Uterus (tissue), 4 donors: Measurements from ENCODE around the gene UVSSA. TPM values are rescaled to one million over a fixed set of nuclear protein-coding genes. Genes with fewer than 3 reads are reported as not detected.
"Not testable (repeated sequence)": the region's sequence is repeated elsewhere in the genome, so short reads cannot be mapped to it uniquely, and the experiment has no call there.

Experiments
- DNase-seq, 2 donors: peaks; one replicate each; pipeline ENCODE4 v3.0.0-alpha.2; 2019 to 2020
- H3K27ac ChIP-seq, 2 donors: fragments of 200-600 bp; sonication (generic); 1 replicate in 1 of 2; 2 replicates in 1 of 2; pipeline ENCODE4 v1.5.1; 2016 to 2018
- H3K27me3 ChIP-seq, 2 donors: fragments of 200-600 bp; sonication (generic); one replicate each; pipeline ENCODE4 v1.5.1; 2018 to 2019; ENCODE audit warnings: control low read depth in 1 of 2
- H3K36me3 ChIP-seq, 2 donors: fragments of 200-600 bp; sonication (generic); one replicate each; pipeline ENCODE4 v1.5.1; 2019; ENCODE audit warnings: control low read depth in 1 of 2
- H3K4me1 ChIP-seq, 2 donors: fragments of 200-600 bp; sonication (generic); one replicate each; pipeline ENCODE4 v1.5.1; 2018 to 2019; ENCODE audit warnings: control low read depth in 1 of 2
- H3K4me3 ChIP-seq, 2 donors: fragments of 200-600 bp; sonication (generic); 1 replicate in 1 of 2; 2 replicates in 1 of 2; pipeline ENCODE4 v1.5.1; 2018 to 2019; ENCODE audit warnings: mild to moderate bottlenecking in 1 of 2
- H3K9me3 ChIP-seq, 2 donors: fragments of 200-600 bp; sonication (generic); one replicate each; pipeline ENCODE4 v1.5.1; 2019; ENCODE audit warnings: control low read depth in 1 of 2
- CTCF ChIP-seq, 4 experiments: fragments of 200-600 bp in 2 of 4; fragments of 450-650 bp in 2 of 4; sonication (generic) in 2 of 4; IDR thresholded peaks; one replicate each; pipeline ENCODE4 v1.5.1; 2016 to 2019; ENCODE audit warnings: antibody characterized with exemption in 4 of 4, mild to moderate bottlenecking in 2 of 4, moderate library complexity in 1 of 4
- POLR2A ChIP-seq, 2 donors: fragments of 450-650 bp; IDR thresholded peaks; one replicate each; pipeline ENCODE4 v1.6.1; 2016; ENCODE audit warnings: antibody characterized with exemption in 2 of 2, mild to moderate bottlenecking in 1 of 2, moderate library complexity in 1 of 2
- intact Hi-C: fragments of 100-400 bp; cut with DNase I; formaldehyde crosslinking; loops from one replicate; pipeline ENCODE4 v1.15.1; 2023; ENCODE audit warnings: low total_unique reads
- total RNA-seq, 4 donors: library from RNA; depleted of rRNA in 3 of 4; stranded (reverse); fragments of >200 nt in 3 of 4; gene quantifications; one replicate each; pipeline versions ENCODE4 v1.1.0 to v1.2.4, GENCODE V29; 2014 to 2023
- donor health status: DM: yes; HTN: yes; CAD: no.

UVSSA gene
- total RNA-seq, 4 donors from 2014 or later, result 13.1 to 37.2 (median 19.3) TPM

- no peak for DNase-seq
- Histone ChIP-seq H3K27me3 (no peaks in the 10 kb centered on the region), H3K27ac (no peak overlapping the region), H3K4me1 (no peaks in the 10 kb centered on the region), H3K36me3 (no peaks in the 10 kb centered on the region), H3K9me3 (no peaks in the 10 kb centered on the region), H3K4me3 (no peak overlapping the region)
- TF ChIP-seq CTCF (IDR thresholded peaks at IDR 0.05) (no peak), POLR2A (IDR thresholded peaks at IDR 0.05) (no peak)
- intact Hi-C loops, result no loop called here
These were observed 37.0 kb downstream of the UVSSA start for GRCh38 chr4:1383728-1384591.

GRCh38 chr4:1384675-1385372 lies 37.8 kb downstream of the UVSSA start:
- Histone ChIP-seq H3K4me1 (no peaks in the 10 kb centered on the region), H3K27ac (no peak overlapping the region), H3K9me3 (no peaks in the 10 kb centered on the region), H3K27me3 (no peaks in the 10 kb centered on the region), H3K4me3 (no peak overlapping the region), H3K36me3 (no peaks in the 10 kb centered on the region)
- DNase-seq, result no peak
- TF ChIP-seq POLR2A (IDR thresholded peaks at IDR 0.05) (no peak), CTCF (IDR thresholded peaks at IDR 0.05) (no peak)
- intact Hi-C loops, result no loop called here

- Histone ChIP-seq H3K4me3 (no peak overlapping the region), H3K4me1 (no peaks in the 10 kb centered on the region), H3K9me3 (no peaks in the 10 kb centered on the region), H3K27me3 (no peaks in the 10 kb centered on the region), H3K27ac (no peak overlapping the region), H3K36me3 (no peaks in the 10 kb centered on the region)
- DNase-seq, result no peak
- intact Hi-C loops, result no loop called here
- TF ChIP-seq POLR2A (IDR thresholded peaks at IDR 0.05) (no peak), CTCF (IDR thresholded peaks at IDR 0.05) (no peak)
These were observed 38.6 kb downstream of the UVSSA start for GRCh38 chr4:1385373-1386340.

- H3K36me3 ChIP-seq, H3K27me3 ChIP-seq, H3K9me3 ChIP-seq, H3K4me3 ChIP-seq, DNase-seq, H3K4me1 ChIP-seq, intact Hi-C loops, H3K27ac ChIP-seq: not testable (repeated sequence)
These were observed 46.4 kb downstream of the UVSSA start for GRCh38 chr4:1393363-1393762.

GRCh38 chr4:1393866-1394265 lies 46.9 kb downstream of the UVSSA start:
- DNase-seq, result no peak
- Histone ChIP-seq H3K36me3 (no peaks in the 10 kb centered on the region), H3K9me3 (no peaks in the 10 kb centered on the region)

GRCh38 chr4:1394554-1395388 lies 47.8 kb downstream of the UVSSA start:
- H3K36me3 ChIP-seq, H3K4me3 ChIP-seq, DNase-seq, H3K27ac ChIP-seq, intact Hi-C loops, H3K9me3 ChIP-seq, H3K4me1 ChIP-seq, H3K27me3 ChIP-seq: not testable (repeated sequence)

More at GRCh38 chr4:1393866-1394265, 46.9 kb downstream of the UVSSA start:
- Histone ChIP-seq H3K27me3 (no peaks in the 10 kb centered on the region), H3K4me1 (no peaks in the 10 kb centered on the region), H3K27ac (no peak overlapping the region), H3K4me3 (no peak overlapping the region)
- TF ChIP-seq CTCF (IDR thresholded peaks at IDR 0.05), result no peak
- no peak for TF ChIP-seq POLR2A (IDR thresholded peaks at IDR 0.05)
- intact Hi-C loops, result no loop called here

GRCh38 chr4:1395389-1395820 lies 48.4 kb downstream of the UVSSA start:
- H3K4me3 ChIP-seq, H3K27ac ChIP-seq, DNase-seq, H3K27me3 ChIP-seq, intact Hi-C loops, H3K36me3 ChIP-seq, H3K9me3 ChIP-seq, H3K4me1 ChIP-seq: not testable (repeated sequence)
